Inflammatory macrophage treated with lipopolysaccharide for 4 hours (primary cell): ENCODE measurements around the gene EPB41L1.
"Not testable (repeated sequence)": the region's sequence is repeated elsewhere in the genome, so short reads cannot be mapped to it uniquely, and the experiment has no call there.

Source experiments
- DNase-seq: peaks from one replicate; pipeline ENCODE4 v3.0.0-alpha.2; 2020

The EPB41L1 gene

DNA sequence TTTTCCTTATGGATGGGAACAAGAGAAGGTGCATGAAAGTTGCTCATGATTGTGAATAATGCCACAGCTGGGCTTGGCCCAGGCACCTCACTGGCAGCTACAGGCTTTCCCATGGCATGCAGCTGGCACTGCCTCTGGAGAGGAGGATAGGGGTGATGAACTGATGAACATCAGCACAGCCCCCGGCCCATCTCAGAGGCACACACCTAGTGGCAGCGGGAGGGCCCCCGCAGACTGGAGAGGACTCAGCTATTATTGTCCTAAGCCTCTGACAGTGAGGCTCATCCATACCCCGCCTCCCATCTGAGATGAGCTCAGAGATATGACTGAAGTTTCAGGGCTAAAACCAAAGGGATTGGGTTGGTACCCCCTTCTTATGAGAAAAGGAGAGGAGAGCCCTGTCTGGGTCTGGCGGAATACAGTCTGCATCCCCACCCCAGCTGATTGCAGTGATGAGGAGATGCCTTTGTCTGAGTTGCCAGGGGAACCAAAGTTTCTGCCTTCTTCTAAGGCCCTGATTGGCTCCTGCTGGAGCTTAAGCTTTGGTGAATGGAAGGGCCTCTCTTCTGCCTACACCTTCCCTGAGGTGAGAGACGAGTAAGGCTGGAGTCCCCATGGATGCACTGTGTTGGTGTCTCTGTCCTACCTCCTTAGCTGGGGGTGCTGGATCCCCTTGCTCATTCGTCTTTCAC lies 27.6 kb upstream of the EPB41L1 start:
- no peak for DNase-seq

DNA sequence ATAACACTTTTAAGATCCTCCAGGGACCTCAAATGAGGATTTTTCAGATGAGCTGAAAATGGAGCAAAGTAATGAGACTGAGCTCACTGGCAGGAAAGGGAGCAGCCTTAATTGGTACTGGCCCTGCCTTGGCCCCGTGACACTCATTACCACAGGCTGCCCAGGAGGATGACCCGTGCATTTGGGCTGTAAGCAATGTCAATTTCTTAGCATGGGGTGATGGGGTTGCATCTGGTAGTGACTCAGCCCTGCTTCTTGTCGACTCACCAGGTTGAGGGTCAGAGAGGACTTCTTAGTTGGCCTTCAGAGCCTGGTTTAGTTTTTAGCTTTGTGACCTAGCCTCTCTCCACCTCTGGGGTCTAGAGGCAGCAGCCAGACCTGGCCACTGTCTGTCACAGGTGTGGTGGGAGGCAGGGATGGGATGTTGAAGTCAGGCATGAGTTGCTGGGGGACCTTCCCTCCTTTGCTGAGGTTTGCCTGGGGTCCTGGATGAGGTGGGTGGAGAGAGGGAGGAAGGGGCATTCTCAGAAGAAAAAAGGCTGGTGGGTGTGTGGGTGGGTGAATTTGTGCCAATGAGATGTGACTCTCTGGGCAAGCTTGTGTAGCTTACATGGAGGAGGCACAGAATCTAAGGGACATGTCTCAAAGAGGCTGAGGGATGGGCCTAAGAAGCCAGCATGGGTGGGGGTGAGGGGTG lies 25.9 kb upstream of the EPB41L1 start:
- DNase-seq = peak; percentile 84

DNA sequence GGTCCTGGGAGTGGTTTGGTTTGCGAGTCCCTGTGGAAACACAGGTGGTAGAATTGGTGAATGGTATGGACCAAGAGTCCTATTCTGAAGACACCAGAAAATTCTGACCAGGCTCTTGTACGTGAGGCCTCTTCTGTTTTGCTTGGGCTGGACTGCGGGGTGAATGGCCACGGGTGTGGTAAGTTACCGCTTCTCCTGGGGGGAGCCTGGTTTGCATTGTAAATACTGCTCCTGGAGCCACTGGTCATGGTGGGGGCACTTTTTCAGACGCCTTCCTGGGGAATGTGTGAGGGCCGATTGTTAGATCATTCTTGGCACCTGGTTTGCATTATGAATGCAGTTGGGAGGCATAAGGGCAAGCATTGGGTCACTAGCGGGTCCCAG lies 25.4 kb upstream of the EPB41L1 start:
- no peak for DNase-seq

DNA sequence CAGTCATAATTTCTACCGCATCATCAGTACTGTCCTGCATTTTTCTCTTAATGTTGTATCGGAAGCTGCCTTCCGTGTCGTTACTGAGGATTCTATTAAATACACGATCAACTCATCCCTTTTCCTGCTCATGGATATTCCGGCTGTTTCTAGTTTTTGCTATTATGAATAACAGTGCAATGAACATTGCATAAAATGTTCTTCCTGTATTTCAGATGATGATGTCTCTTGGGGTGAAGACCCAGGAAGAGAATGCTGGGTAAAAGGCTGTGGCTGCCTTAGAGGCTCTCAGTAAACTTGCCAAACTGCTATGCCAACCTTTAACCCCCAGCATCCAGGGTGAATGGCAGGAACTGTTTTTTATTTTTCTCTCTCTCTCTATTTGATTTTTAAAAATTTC lies 24.1 kb upstream of the EPB41L1 start:
- DNase-seq = peak; percentile 55

DNA sequence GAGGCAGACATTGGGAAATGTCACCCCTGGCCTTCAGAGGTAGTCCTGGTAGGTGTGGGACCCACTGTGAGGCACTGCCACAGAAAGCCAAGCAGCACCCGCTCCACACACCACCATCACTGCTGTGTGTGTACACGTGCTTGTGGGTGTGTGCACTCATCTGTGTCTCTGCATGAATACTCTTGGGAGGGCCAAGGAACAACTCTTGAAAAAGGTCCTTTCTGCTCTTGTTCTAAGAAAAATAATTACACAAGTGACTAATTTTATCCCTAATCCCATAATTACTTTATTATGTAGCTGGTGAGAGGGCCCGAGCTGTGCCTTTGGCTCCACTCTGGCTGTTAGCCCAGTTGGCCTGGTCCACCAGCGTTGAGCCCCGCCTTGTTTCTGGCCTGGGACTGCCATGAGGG lies 21.7 kb upstream of the EPB41L1 start:
- DNase-seq = no peak

DNA sequence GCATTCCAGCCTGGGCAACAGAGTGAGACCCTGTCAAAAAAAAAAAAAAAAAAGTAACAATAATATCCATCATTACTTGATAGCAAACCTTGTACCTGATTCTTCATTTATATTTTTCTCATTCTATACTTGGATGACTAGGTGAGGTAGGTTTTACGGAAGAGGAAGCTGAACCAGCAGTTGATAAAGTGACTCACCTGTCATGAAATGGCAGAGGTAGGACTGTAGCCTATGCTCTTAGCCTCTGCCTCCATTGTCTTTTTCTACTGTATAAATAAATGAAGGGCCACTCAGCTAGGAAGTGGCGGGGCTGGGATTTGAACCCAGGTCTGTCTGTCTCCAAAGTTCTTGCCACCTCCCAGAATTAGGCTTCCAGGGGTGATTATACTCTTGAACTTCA lies 20.7 kb upstream of the EPB41L1 start:
- DNase-seq = no peak

DNA sequence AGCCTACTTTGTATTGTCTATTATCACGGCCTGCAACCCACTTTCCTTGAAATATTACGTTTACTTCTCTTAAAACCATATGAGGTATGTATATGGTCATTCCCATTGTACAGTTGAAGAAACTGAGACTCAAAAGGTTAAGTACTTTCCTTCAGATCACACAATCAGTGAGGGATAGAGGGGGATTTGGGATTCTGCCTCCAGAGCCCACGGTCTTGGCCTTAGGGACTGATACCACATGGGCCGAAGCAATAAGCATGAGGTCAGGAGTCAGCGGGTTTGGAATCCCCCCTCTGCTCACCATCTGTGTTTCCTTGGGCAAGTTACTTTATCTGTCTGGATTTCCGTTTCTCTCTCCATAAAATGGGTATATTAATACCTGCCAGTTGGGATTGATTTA lies 19.4 kb upstream of the EPB41L1 start:
- DNase-seq = no peak

DNA sequence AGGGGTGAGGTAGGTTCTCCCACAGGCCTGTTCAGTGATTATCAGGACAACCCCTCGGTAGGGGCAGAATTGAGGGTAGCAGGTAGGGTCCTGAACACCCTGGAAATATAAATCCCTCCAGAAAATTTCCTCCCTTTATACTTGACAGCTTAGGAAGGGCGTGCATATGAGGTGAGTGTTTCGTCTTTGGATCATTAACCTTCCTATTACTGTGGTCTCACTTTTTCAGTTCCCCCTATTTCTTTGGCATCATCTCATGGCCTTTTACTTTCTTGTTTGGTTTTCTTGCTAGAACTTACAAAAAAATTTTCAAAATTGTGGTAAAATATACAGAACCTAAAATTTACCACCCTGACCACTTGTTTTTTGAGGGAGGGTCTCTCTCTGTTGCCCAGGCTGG lies 18.7 kb upstream of the EPB41L1 start:
- no peak for DNase-seq

DNA sequence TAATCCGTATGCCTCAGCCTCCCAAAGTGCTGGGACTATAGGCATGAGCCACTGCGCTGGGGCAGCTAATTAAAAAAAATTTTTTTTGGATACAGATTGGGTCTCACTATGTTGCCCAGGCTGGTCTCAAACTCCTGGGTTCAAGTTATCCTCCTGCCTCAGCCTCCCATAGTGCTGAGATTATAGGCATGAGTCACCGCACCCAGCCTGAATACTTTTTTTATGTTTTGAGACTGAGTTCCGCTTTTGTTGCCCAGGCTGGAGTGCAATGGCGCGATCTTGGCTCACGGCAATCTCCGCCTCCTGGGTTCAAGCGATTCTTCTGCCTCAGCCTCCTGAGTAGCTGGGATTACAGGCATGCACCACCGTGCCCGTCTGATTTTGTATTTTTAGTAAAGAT lies 17.2 kb upstream of the EPB41L1 start:
- DNase-seq = not testable (repeated sequence)

DNA sequence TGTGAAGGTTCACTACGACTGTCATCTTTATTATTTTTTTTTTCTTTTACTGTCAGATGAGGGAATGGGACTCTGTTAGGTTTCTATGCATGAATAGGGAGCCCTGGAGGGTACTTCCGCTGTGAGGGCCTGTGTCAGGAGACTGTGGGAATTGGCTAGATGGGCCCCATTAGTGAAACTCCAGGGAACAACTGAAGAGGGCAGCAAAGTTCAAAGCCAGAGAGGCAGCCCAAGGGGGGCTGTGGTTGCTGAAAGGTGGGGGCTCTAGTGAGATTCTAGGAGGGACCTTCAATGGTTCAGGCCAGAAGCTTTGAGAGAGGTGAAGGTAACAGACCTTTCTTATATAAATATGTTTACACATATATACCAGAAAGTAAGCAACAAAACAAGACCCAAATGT lies 13.2 kb upstream of the EPB41L1 start:
- DNase-seq = no peak

DNA sequence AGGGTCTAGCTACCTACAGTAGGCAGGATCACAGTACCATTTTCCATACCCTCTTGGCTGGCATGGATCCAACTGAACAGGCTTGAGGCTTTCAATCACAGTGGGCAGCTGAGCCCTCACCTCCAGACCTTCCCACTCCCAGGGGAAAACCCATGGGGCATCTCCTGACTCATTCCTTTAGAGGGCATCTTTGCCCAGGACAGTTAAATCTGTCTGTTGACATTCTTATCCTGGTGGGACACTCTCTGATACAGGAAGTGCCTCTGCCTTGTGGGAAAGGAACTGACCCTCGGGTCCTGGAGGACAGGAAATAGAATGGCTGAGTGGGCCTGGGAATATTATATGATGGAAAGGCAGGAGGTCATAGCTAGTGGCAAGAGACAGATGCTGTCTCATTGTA lies 10.2 kb upstream of the EPB41L1 start:
- no peak for DNase-seq

DNA sequence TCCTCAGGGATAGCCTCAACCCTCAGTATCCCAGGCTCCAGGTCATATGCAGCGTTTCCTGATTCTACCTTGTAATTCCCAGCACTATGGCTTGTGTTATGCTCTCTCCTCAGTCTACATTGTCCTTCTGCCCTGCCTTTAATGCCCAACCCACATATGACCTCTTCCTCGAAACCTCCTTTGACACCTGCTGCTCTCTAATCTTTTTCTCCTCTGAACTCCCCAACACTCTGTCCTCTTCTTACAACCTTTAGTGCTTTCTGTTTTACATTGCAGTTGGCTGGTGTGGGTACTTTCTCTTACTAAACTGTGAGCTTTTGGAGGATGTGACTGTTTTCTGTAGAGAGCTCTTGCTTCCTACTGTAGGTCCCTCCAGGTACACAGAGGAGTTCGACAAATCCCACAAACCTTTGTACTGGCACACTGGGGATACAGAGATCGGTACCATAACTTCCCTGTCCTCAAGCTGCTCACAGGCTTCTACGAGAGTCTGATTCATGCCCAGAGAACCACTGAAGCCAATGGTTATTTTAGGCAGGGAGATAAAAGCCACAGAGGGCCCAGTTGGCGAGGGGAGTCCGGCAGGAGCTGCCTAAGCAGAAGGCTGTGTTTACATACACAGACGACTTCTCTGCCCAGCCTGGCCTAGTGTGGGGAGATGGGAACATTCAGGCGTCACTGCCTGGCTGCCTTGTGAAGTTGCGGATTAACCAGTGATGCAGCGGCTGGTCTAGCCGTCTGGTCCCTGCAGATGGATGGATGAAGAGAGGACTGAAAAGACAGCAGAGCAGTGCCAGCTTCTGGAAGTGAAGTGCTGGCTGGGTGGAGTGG lies 8.4 kb upstream of the EPB41L1 start:
- DNase-seq = no peak

DNA sequence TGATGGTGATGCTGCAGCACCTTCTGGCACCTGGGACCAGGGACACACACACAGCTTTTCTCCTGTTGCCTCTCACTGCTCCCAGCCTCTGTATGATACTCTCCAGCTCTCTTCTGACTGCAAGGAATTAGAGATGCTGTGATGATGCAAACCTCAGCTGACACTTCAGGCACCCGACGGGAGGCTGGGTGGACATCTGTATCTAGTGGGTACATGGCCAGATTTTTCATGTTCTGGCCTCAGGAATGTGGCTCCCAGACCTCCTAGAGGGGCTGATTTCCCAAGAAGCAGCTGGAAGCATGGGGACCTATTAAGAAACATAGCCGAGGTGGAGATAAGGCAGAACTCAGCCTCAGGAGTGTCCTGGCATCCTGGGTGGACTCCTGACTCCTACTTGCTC lies 6.8 kb upstream of the EPB41L1 start:
- no peak for DNase-seq

DNA sequence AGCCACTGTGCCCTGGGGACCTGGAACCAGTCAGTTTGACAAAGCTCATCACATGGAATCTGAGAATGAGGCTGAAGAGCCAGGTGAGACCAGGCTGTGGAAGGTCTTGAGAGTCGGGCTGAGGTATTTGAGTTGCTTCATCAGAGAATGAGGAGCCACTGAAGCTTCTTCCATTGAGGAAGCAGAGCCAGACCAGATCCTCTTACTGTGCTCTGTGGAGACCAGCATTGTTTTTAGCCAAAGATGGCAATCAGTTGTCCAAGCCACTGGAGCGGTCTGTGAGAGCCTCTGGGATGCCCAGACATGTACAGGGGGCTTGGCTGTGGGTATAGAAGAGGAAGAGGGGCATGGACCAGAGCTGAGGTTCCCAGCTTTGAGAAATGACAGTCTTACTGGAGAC lies 6.1 kb upstream of the EPB41L1 start:
- DNase-seq = no peak

DNA sequence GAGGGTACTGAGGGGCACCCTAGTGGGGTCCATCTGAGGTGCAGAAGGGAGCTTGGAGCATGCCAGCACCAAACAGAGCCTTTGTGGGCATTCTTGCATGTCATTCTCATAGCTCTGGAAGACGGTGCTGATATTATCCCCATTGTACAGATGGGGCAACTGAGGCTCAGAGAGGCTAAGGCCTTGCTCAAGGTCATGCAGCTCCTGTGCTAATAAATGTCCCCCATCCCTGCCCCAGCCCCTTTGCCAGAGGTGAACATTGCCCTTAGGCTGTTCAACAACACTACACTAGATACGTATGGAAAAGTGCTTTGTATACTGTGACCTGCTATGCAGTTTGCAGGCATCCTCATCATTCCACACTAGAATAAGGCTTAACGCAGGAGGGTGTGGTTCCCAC lies 5.5 kb upstream of the EPB41L1 start:
- no peak for DNase-seq

DNA sequence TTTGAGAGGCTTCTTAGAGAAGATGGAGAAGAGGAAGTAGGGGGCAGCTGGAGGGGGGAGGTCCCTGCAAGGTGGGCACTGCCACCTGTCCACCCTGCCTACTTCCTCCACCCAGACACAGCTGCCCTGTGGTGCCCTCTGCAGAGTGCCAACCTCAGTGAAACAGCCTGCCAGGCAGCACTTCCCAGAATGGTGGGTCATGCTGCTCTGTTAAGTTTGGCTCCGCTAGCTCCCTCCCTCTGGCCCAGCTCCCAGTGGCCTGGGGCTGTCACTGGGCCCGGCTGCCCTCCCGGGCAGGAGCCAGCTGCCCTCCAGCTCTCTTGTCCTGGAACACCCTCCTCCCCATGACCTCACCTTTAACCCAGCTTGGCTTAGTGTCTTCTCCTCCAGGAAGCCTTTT lies 5.1 kb upstream of the EPB41L1 start:
- no peak for DNase-seq

DNA sequence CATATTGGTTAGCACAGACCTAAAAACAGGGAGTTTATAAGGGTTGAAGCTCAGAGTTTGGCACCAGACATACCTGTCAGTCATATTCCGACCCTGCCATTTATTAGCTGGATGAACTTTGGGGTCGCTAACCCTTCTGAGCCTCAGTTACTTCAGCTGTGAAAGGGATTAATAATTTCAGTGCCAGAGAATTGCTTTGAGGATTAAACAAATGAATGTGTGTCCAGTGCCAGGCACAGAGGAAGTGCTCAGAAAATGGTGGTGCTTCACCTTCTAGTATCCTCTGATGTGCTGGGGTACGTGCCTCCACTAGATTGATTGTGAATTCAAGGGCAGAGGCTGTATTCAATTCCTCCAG lies 4.1 kb upstream of the EPB41L1 start:
- no peak for DNase-seq

DNA sequence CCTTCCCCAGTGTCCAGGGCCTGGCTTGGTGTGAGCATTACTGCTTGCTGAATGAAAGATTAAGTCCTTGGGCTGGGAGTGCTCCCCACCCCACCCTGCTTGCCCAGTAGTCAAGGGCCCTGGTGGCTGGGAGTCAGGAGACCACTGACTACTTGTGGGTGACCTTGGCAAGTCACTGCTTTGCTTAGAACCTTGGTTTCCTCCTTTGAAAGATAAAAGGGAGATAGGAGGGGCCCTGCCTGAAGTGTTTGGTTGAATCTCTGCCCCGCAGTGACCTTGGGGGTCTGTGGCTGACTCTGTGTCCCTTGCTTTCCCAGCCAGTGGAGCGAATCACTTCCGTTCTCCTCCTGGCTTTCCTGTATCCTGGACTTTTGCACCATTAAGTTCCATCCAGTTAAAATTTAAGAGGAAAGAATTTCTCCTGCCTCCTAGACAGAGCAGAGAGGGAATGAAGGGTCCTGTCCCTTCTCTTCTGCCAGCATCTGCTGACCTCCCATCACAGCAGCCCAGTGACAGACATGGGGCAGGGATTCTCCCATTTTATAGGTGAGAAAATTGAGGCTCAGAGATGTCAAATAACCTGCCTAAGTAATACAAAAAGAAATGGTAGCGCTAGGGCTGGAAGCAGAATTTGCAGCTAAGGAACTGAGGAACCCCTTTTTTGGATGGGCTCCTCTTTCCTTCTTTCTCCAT lies 3.5 kb upstream of the EPB41L1 start:
- DNase-seq = no peak

DNA sequence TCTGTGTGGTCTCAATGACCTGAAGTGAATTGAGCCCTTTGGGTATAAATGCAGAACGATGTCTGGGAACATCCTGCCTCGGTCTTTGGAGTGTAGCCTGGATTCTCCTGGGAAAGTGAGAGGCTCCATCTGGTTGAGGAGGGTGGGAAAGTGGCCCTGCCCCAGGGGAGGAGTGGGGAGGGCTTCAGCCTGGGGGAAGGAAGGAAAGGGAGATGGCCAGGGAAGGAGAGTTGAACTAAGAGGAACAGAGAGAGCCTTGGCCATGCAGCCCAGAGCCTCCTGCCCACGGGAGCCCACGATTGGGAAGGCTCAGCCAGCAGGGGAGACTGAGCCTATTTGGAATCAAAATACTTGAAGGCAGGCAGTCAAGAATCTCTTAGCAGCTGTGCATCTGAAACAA lies 2.3 kb upstream of the EPB41L1 start:
- no peak for DNase-seq

DNA sequence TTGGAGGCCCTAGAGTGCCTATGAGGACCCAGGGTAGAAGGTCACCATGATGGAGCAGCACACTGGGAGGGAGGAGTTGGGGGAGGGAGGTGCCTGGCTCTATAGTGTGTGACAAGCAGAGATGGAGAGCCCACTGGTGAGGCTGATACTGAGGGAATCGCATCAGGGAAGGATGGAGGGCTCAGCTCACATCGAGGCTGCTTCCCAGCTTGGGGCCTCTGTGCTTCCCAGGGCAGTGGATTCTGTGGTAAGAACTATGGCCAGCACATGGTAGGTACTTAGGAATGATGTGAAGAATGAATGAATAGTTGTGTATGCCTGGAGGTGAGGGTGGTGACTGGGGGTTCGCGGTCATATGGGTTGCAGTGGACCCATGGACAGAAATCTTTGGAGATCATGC lies 1.3 kb upstream of the EPB41L1 start:
- DNase-seq = no peak

DNA sequence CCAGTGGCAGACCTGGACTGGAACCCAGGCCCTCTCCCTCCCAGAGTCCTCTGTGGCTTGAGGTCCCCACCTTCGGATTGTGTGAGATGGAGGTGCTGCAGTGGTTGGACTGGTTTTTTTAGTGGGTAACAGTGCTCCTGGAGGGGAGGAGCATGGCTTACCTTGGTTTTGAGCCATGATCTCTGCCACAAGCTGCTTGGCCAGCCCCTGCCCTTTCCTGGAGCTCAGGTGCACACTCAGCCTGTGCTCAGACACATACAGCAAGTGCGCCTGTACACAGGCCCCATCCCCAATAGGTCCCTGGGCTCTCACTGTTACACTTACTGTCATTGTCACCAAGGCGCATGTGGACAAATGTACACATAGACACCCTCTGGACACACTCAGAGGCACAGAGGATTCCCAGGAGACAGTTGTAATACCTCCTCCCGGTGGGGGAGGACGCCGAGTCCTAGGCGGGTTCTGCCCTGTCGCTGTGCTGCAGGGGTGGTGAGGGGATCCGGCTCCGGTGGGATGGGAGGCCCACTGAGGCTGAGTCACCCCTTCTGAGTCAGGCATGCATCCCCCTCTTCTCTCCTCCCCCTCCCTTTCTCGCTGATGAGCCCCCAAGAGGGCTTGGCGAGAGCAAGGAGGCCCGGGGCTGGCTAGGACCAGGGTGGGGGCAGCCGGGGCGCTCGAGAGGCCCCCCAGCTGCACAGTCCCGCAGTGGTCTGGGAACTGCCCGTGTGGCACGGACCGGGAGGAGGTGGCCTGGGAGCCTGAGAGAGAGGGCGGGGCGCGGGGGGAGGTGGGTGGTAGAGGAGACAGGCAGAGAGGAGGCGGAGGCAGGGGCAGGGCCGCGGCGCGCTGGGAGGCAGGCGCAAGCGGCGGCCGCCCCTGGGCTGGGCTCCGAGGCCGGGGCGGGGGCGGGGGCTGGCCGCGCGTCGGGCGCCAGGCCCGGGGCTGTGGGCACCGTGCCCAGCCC lies 522 bp upstream of the EPB41L1 start:
- peak; percentile 14 for DNase-seq

DNA sequence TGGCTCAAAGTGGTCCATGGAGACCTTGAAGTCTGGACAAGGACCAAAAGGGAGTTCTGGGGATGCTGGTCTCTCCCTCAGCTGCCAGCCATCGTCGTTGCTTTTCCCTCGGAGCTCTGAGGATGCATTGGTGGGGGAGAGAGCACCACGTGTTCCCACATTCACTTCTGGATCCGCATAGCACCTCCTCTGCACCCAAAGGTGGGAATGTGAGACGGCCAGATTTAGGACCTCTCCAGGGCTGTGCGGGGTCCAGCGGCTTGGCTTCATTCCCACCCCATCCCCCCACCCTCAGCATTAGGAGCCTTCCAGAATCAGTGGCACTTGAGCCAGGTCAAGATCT lies 1.1 kb downstream of the EPB41L1 start:
- no peak for DNase-seq

DNA sequence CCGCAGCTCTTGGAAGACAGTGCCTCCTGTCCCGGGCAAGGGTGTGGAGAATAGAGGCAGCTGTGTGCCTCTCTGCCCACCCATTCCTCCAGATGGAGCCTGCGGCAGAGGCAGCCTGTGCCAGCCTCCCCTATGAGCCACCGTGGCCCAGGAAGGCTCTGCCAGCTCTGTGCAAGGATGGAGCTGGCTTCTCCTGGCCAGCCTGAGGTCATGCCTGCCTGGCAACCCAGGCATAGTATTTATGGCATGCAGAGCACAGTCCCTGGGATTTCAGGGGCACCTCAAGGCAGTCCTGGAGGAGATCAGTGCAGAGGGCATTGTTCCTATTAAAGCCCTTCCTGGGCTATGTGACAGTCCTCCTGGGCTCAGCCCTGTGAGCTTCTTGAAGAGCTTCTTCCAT lies 1.5 kb downstream of the EPB41L1 start:
- no peak for DNase-seq
